Kidney (tissue), 14 donors: ENCODE results near the gene PIK3R3. TPM values are rescaled to one million over a fixed set of nuclear protein-coding genes. Genes with fewer than 3 reads are reported as not detected.

ENCODE experiments used
- DNase-seq, 5 donors: peaks; one replicate each; pipeline ENCODE4 v3.0.0-alpha.2; 2013 to 2020
- FAIRE-seq: peaks from 2 replicates; lab custom pipeline; 2012; peaks lifted over from hg19 to GRCh38; lab: Jason Lieb, UNC
- H3K27ac ChIP-seq, 2 donors: one replicate each; pipeline ENCODE4 v1.7.0; 2013; ENCODE audit warnings: low read depth in 2 of 2, low read length in 2 of 2, inconsistent platforms in 1 of 2
- H3K27me3 ChIP-seq: one replicate; pipeline ENCODE4 v1.7.1; 2013; ENCODE audit warnings: low read length, inconsistent platforms; ENCODE audit not compliant: control insufficient read depth, insufficient read depth
- H3K36me3 ChIP-seq, 3 donors: one replicate each; pipeline versions ENCODE4 v1.7.0 to v1.7.1; 2013; ENCODE audit warnings: low read length in 3 of 3, control low read depth in 1 of 3, inconsistent platforms in 1 of 3; ENCODE audit not compliant: insufficient read depth in 3 of 3, control insufficient read depth in 2 of 3
- H3K4me1 ChIP-seq, 3 donors: one replicate each; pipeline versions ENCODE4 v1.7.0 to v1.7.1; 2013; ENCODE audit warnings: low read length in 3 of 3, inconsistent platforms in 1 of 3, low read depth in 1 of 3; ENCODE audit not compliant: control insufficient read depth in 2 of 3, insufficient read depth in 2 of 3
- H3K4me3 ChIP-seq, 3 donors: one replicate each; pipeline versions ENCODE4 v1.7.0 to v1.8.1; 2013; ENCODE audit warnings: low read length in 3 of 3, control low read depth in 1 of 3, inconsistent platforms in 1 of 3
- H3K9ac ChIP-seq, 3 donors: one replicate each; pipeline versions ENCODE4 v1.7.0 to v1.7.1; 2013; ENCODE audit warnings: low read length in 3 of 3, control low read depth in 1 of 3, inconsistent platforms in 1 of 3
- H3K9me3 ChIP-seq, 3 donors: one replicate each; pipeline versions ENCODE4 v1.7.0 to v1.7.1; 2013; ENCODE audit warnings: low read length in 3 of 3, control low read depth in 1 of 3, inconsistent platforms in 1 of 3; ENCODE audit not compliant: control insufficient read depth in 2 of 3, insufficient read depth in 1 of 3
- CTCF ChIP-seq: IDR thresholded peaks from 3 replicates; pipeline ENCODE4 v1.5.1; 2012; ENCODE audit warnings: mild to moderate bottlenecking, moderate library complexity, borderline replicate concordance; ENCODE audit not compliant: insufficient read depth; ENCODE audit errors: extremely low read depth
- intact Hi-C: fragments of 100-400 bp; cut with DNase I; formaldehyde crosslinking; loops from one replicate; pipeline ENCODE4 v1.11.1; 2022
- polyA plus RNA-seq: library from polyadenylated mRNA; stranded (reverse); fragments of 350-450 nt; fragmentation: Illumina TruSeq; extraction: RNeasy Lipid Tissue Mini Kit (QIAGEN cat#74804); gene quantifications from one replicate; pipeline ENCODE4 v1.2.3, GENCODE V29; 2014; ENCODE audit warnings: low read depth, low replicate concordance; ENCODE audit not compliant: insufficient read depth
- total RNA-seq: library from RNA; stranded (reverse); fragmentation: NEBNext Ultra II Directional; extraction: Animal tissue kit (Norgen Biotek cat#: 25700); gene quantifications from one replicate; pipeline ENCODE4 v1.2.1, GENCODE V29; 2021
- donor health status: control.
- donor health status: control.
- donor health status: control.
- donor health status: control.
- donor health status: control.
- donor health status: DM: yes; HTN: yes; CAD: no.
- donor health status: Normal renal cell carcinoma (clear cell type).

Gene PIK3R3
- total and polyA plus RNA-seq, 2 donors from 2014 or later = 9.7 to 44.2 TPM

GRCh38 chr1:46099215-46099614, 33.2 kb downstream of the PIK3R3 start:
- no peaks in the 10 kb centered on the region for H3K9me3 ChIP-seq
- TF ChIP-seq CTCF = no peak
- no peaks in the 10 kb centered on the region for H3K27me3 ChIP-seq
- no peak for FAIRE-seq
- H3K4me1 ChIP-seq = peaks cover 0 to 2% (median 0%) of the 10 kb centered on the region in 3 donors
- H3K27ac ChIP-seq = no peak overlapping the region
- intact Hi-C loops = no loop called here
- no peak overlapping the region for H3K9ac ChIP-seq
- DNase-seq = no peak
- peaks cover 0 to 2% (median 0%) of the 10 kb centered on the region in 3 donors for H3K36me3 ChIP-seq
- no peak overlapping the region for H3K4me3 ChIP-seq

DNA sequence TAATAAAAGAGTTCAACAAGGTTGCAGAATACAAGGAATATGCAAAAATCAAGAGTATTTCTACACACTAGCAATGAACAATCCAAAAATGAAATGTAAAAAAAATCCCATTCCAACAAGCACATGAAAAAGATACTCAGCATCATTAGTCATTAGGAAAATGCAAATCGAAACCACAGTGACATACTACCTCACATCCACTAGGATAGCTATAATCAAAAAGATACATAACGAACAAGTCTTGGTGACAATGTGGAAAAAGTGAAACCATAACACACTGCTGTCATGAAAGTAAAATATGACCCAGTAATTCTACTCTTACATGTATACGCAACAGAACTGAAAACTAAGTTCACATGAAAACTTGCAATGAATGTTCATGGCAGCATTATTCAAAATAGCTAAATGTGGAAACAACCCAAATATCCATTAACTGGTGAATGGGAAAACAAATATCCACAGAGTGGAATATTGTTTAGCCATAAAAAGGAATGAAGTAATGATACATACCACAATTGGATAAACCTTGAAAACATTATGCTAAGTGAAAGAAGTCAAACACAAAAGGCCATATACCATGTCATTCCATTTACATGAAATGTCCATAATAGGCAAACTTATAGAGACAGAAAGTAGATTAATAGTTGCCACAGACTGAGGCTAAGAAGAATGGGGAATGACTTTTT, 34.3 kb downstream of the PIK3R3 start:
- no peak overlapping the region for H3K9ac ChIP-seq
- H3K36me3 ChIP-seq = peaks cover 0 to 2% (median 0%) of the 10 kb centered on the region in 3 donors
- FAIRE-seq = no peak
- H3K4me3 ChIP-seq = no peak overlapping the region
- no peaks in the 10 kb centered on the region for H3K27me3 ChIP-seq
- DNase-seq = no peak
- no peak for TF ChIP-seq CTCF
- H3K27ac ChIP-seq = no peak overlapping the region
- intact Hi-C loops = no loop called here
- H3K4me1 ChIP-seq = peaks cover 0 to 2% (median 0%) of the 10 kb centered on the region in 3 donors
- H3K9me3 ChIP-seq = no peaks in the 10 kb centered on the region

- Histone ChIP-seq H3K9me3 (no peaks in the 10 kb centered on the region), H3K4me1 (peaks cover 0 to 2% (median 0%) of the 10 kb centered on the region in 3 donors), H3K36me3 (peaks cover 0 to 2% (median 0%) of the 10 kb centered on the region in 3 donors), H3K27me3 (no peaks in the 10 kb centered on the region), H3K4me3 (no peak overlapping the region), H3K27ac (no peak overlapping the region), H3K9ac (no peak overlapping the region)
- no peak for TF ChIP-seq CTCF
- intact Hi-C loops = no loop called here
- DNase-seq = no peak
- FAIRE-seq = no peak
These were observed 35.3 kb downstream of the PIK3R3 start for GRCh38 chr1:46097149-46097472.
